HFF-Myc (cell line): ENCODE results near the gene CTNNB1.

Experiments used
- DNase-seq: peaks from one replicate; pipeline ENCODE4 v3.0.0-alpha.2; 2011; ENCODE audit warnings: low read depth; ENCODE audit errors: extremely low read depth
- H3K4me3 ChIP-seq: replicated peaks from 2 replicates; pipeline ENCODE4 v1.5.1; 2011; ENCODE audit warnings: low read depth, mild to moderate bottlenecking, control low read depth, low read length
- CTCF ChIP-seq: IDR thresholded peaks from 2 replicates; pipeline ENCODE4 v1.5.1; 2012; ENCODE audit warnings: mild to moderate bottlenecking, low read depth, low read length, control low read depth; ENCODE audit errors: missing control alignments

The CTNNB1 gene

DNA sequence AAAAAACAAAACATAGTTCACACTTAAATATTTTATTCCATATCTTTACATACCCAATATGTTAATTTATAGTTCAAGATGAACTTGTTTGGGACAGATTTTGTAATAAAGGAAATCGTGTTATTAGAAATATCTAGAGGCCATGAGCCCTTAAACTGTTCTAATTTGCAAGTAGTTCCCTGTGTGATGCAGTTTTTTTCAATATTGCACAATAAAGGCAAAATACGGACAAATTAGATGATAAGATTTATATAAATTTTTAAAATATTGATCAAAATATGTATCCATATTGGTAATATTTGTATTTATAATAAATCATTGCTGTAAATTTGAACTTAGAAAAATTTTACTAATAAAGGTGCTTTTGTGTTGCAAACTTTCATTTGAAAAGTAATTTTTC, 23.8 kb downstream of the CTNNB1 start:
- H3K4me3 ChIP-seq: no peak overlapping the region
- DNase-seq: no peak
- no peak for TF ChIP-seq CTCF

- no peak for DNase-seq
- no peak overlapping the region for H3K4me3 ChIP-seq
- no peak for TF ChIP-seq CTCF
These were observed 24.4 kb downstream of the CTNNB1 start for GRCh38 chr3:41223691-41224090.

DNA sequence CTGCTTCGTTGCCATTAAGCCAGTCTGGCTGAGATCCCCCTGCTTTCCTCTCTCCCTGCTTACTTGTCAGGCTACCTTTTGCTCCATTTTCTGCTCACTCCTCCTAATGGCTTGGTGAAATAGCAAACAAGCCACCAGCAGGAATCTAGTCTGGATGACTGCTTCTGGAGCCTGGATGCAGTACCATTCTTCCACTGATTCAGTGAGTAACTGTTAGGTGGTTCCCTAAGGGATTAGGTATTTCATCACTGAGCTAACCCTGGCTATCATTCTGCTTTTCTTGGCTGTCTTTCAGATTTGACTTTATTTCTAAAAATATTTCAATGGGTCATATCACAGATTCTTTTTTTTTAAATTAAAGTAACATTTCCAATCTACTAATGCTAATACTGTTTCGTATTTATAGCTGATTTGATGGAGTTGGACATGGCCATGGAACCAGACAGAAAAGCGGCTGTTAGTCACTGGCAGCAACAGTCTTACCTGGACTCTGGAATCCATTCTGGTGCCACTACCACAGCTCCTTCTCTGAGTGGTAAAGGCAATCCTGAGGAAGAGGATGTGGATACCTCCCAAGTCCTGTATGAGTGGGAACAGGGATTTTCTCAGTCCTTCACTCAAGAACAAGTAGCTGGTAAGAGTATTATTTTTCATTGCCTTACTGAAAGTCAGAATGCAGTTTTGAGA, 25.0 kb downstream of the CTNNB1 start:
- DNase-seq: no peak
- no peak for TF ChIP-seq CTCF

DNA sequence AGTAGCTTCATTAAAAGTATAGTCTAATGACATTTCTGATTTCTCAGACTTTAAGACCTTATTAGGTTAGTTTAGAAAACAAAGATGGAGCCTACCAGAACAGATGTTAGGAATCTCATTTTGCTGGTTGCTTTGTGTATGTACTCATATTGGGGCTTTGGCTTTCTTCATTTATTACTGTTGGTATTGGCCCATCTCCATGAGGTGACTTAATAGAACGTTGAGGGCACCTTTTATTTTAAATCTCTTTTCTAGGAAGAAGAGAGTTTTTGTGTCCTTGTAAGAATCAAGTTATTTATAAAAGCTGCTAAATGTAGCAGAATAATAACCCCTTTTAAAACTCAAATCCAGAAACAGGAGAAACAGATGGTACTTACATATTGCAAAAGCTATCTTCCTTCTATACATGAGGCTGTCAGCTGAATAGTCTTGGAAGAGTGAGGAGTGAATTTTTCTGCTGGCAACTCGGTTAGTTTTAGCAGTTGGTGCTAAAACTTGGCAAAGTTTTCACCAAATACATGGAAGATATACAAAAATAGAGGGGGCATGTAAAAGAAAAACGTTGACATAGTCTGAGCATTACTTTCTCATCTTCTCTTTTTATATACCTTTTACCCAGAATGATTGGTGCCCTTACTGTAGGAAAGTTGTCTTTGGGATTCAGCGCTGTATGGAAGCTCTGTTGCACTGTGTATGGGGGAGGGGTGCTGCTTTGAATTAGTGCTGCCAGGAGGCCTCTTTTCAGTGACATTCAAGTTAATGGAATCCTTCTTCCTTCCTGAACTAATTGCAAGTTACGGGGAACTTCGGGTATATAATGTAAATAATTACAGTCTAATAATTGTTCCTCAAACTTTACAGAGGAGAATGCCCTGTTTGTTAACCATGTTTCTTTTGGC, 35.8 kb downstream of the CTNNB1 start:
- no peak for TF ChIP-seq CTCF
- DNase-seq: no peak
- no peak overlapping the region for H3K4me3 ChIP-seq

More for the DNA sequence above, 25.0 kb downstream of the CTNNB1 start:
- H3K4me3 ChIP-seq: no peak overlapping the region

- no peak overlapping the region for H3K4me3 ChIP-seq
- DNase-seq: no peak
- no peak for TF ChIP-seq CTCF
These were observed 36.9 kb downstream of the CTNNB1 start for GRCh38 chr3:41236228-41236627.

- no peak for DNase-seq
- no peak for TF ChIP-seq CTCF
- no peak overlapping the region for H3K4me3 ChIP-seq
These were observed 38.6 kb downstream of the CTNNB1 start for GRCh38 chr3:41237907-41238306.
